Urinary bladder (tissue), 4 donors: ENCODE measurements around the gene FNBP1. TPM values are rescaled to one million over a fixed set of nuclear protein-coding genes. Genes with fewer than 3 reads are reported as not detected.
A peak's percentile ranks its signal among the peaks of the same experiment; 100 is the strongest.
"Not testable (repeated sequence)": the region's sequence is repeated elsewhere in the genome, so short reads cannot be mapped to it uniquely, and the experiment has no call there.

Experiments
- DNase-seq: peaks from one replicate; pipeline ENCODE4 v3.0.0-alpha.2; 2015; ENCODE audit errors: extremely low spot score
- H3K27ac ChIP-seq: one replicate; pipeline ENCODE4 v1.5.1; 2013; ENCODE audit warnings: low read depth, mild to moderate bottlenecking, moderate library complexity
- H3K36me3 ChIP-seq: one replicate; pipeline ENCODE4 v1.6.1; 2013; ENCODE audit warnings: mild to moderate bottlenecking, moderate library complexity; ENCODE audit not compliant: insufficient read depth
- H3K4me1 ChIP-seq: one replicate; pipeline ENCODE4 v1.6.1; 2013; ENCODE audit warnings: mild to moderate bottlenecking, moderate library complexity; ENCODE audit not compliant: insufficient read depth
- H3K4me3 ChIP-seq: one replicate; pipeline ENCODE4 v1.5.1; 2013; ENCODE audit warnings: low read depth, low read length
- WGBS: extraction: QIAGEN DNeasy Blood & Tissue Kit; methylation state at CpG from one replicate; pipeline ENCODE4 v1.1.7; 2013; 5-methylcytosine and 5-hydroxymethylcytosine counted together
- polyA plus RNA-seq: library from polyadenylated mRNA; stranded (reverse); fragments of 200-250 nt; gene quantifications from one replicate; pipeline ENCODE4 v1.2.3, GENCODE V29; 2013
- total RNA-seq: library from RNA; depleted of rRNA; stranded (reverse); fragments of >200 nt; gene quantifications from one replicate; pipeline ENCODE4 v1.2.3, GENCODE V29; 2014
- donor health status: healthy with polysubstance abuse.
- donor health status: healthy.

FNBP1 gene
- total and polyA plus RNA-seq, 2 donors = 107 to 121 TPM

DNA sequence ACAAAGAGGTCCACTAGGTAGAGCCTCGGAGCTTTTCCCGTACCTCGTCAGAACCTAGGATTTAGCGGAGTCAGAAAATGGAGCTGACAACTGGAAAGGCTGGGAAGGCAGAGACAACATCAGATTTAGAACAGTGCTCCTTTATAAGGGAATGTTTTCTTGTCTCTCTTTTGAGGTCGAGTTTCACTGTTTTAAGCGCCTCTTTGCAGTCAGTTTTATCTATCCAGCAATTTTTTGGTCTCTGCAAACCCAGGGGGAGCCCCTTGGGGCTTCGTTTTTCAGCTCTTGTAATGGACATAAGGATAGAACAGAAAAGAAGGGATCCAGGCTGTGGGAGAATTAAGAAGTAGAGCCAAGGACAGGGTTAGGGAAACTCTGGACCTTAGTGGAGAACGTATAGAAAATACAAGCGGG lies 80.5 kb downstream of the FNBP1 start:
- H3K4me3 ChIP-seq = peak overlapping the region; percentile 48
- no peaks in the 10 kb centered on the region for H3K36me3 ChIP-seq
- WGBS = 15% methylated on average over 9 of the region's 9 CpGs
- no peak for DNase-seq
- H3K4me1 ChIP-seq = no peaks in the 10 kb centered on the region
- peak overlapping the region; percentile 80 for H3K27ac ChIP-seq

DNA sequence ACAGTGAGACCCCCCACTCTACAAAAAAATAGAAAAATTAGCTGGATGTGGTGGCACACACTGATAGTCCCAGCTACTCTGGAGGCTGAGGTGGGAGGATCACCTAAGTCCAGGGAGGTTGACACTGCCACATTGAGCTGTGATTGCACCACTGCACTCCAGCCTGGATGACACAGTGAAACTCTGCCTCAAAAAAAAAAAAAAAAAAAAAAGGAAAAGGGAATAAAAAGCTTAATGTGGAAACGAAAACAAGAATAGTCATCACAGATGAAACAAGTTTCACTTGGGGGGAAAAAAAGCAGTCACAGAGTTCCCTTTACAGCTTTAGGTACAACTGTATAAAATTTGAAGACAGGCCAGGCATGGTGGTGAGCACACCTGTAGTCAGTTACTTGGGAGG lies 84.2 kb downstream of the FNBP1 start:
- no peak overlapping the region for H3K27ac ChIP-seq
- WGBS = 62% methylated on average over 1 of the region's 1 CpG
- H3K36me3 ChIP-seq = no peaks in the 10 kb centered on the region
- H3K4me1 ChIP-seq = no peaks in the 10 kb centered on the region
- H3K4me3 ChIP-seq = no peak overlapping the region
- DNase-seq = no peak

DNA sequence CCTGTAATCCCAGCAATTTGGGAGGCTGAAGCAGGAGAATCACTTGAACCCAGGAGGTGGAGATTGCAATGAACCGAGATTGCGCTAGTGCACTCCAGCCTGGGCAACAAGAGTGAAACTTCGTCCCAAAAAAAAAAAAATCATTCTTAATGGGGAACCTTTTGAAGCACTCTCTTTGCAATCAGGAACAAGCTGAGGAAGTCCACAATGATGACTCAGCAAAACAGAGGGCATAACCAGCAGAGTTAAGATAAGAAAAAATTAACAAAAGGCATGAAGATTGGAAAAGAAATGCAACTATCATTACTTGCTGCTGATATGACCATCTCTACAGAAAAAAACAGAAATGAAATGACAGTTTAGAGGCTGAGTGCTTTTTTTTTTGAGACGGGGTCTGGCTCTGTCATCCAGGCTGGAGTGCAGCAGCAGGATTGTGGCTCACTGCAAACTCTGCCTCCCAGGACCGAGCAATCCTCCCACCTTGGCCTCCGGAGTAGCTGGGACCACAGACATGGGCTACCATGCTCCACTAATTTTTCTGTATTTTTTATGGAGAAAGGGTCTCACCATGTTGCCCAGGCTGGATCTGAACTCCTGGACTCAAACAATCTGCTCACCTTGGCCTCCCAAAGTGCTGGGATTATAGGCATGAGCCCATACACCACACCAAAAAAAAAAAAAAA lies 88.0 kb downstream of the FNBP1 start:
- no peak for DNase-seq
- Histone ChIP-seq H3K36me3 (peaks cover 1% of the 10 kb centered on the region), H3K4me1 (no peaks in the 10 kb centered on the region), H3K27ac (no peak overlapping the region), H3K4me3 (no peak overlapping the region)
- WGBS = 74% methylated on average over 6 of the region's 6 CpGs

- Histone ChIP-seq H3K27ac (no peak overlapping the region), H3K36me3 (peaks cover 1% of the 10 kb centered on the region), H3K4me3 (no peak overlapping the region), H3K4me1 (no peaks in the 10 kb centered on the region)
- 95% methylated on average over 1 of the region's 1 CpG for whole genome bisulfite sequencing
- no peak for DNase-seq
These were observed 89.3 kb downstream of the FNBP1 start for GRCh38 chr9:129953736-129954135.

- WGBS = over 99% methylated on average over 3 of the region's 3 CpGs
- H3K27ac ChIP-seq = no peak overlapping the region
- peaks cover 1% of the 10 kb centered on the region for H3K36me3 ChIP-seq
These were observed 90.7 kb downstream of the FNBP1 start for GRCh38 chr9:129952337-129952736.

DNA sequence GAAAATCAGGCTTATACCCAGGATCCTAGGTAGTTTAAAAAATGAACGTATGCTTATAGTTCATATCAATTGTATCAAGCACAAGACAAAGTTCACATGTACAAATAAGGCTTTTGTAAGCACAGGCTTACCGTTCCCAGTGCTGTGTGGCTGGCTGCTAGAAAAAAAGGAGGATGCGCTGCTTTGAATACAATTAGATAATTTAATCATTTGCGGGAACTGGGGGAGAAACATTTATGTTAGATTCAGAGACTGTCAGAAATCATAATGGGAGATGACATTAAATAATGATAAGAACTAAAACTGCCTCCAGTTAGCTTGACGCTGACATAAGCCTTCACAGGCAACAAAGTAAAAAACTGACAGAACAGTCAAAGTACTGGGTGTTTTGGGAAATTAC lies 93.2 kb downstream of the FNBP1 start:
- no peak for DNase-seq
- 41% methylated on average over 5 of the region's 5 CpGs for WGBS
- Histone ChIP-seq H3K36me3 (peaks cover 1% of the 10 kb centered on the region), H3K4me1 (no peaks in the 10 kb centered on the region), H3K27ac (no peak overlapping the region), H3K4me3 (no peak overlapping the region)

More at GRCh38 chr9:129952337-129952736, 90.7 kb downstream of the FNBP1 start:
- DNase-seq = no peak
- H3K4me1 ChIP-seq = no peaks in the 10 kb centered on the region
- no peak overlapping the region for H3K4me3 ChIP-seq

- 43% methylated on average over 7 of the region's 7 CpGs for WGBS
These were observed 94.4 kb downstream of the FNBP1 start for GRCh38 chr9:129948626-129949025.

DNA sequence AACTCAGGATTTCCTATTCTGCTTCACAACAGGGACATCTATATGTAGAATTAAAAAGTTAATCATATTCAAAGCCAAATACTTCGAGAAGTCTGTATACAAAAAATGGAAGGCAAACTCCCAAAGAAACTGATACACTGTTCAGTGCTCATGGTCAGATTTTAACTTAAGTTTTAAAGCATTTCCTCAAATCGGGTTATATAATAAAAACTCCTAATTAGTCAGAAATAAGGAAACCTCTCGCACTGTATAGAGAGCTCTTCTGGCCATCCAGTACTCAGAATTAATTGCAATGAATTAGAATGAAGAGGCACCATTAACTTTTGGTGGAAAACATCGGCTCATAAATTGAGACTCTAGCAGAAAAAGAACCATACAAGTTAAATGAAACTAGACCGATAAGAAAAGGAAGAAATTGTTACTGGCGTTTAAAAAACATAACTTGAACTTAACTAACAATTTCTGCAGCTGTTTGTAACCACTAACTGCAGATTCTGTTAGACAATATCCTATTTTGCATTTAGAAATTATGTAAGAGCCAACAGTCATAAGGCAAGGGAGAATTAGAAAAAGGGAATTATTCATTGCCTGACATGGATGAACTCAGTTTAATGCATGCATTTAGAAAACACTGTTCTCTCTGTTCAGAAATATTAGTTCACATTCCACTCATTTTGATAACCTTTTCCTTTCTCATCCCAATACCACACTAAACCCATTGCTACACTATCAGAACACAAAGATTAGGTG lies 96.6 kb downstream of the FNBP1 start:
- Histone ChIP-seq H3K4me3 (no peak overlapping the region), H3K27ac (no peak overlapping the region), H3K4me1 (no peaks in the 10 kb centered on the region), H3K36me3 (no peaks in the 10 kb centered on the region)
- no peak for DNase-seq
- 74% methylated on average over 6 of the region's 6 CpGs for whole genome bisulfite sequencing

More at GRCh38 chr9:129948626-129949025, 94.4 kb downstream of the FNBP1 start:
- H3K36me3 ChIP-seq, DNase-seq, H3K4me3 ChIP-seq, H3K27ac ChIP-seq, H3K4me1 ChIP-seq: not testable (repeated sequence)

DNA sequence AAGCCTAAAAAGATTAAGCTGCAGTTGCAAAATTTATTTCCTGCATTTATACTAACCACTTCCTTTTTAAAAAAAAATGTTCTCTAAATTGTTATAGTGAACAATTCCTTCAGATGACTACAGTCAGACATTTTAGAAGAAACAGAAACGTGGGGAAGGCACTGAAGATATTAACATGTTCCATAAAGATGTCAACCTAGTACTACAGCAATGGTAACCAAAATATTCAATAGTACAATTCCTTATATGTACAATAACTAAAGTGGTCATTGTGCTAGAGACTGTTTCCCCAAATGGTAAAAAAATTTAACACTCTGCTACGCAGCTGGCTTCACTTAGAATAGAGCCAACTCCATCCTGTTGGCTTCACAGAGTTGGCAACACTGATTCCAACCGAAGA lies 97.7 kb downstream of the FNBP1 start:
- H3K4me3 ChIP-seq = no peak overlapping the region
- no peak for DNase-seq
- no peaks in the 10 kb centered on the region for H3K36me3 ChIP-seq
- H3K27ac ChIP-seq = no peak overlapping the region
- WGBS = 20% methylated on average over 3 of the region's 3 CpGs
- H3K4me1 ChIP-seq = no peaks in the 10 kb centered on the region

DNA sequence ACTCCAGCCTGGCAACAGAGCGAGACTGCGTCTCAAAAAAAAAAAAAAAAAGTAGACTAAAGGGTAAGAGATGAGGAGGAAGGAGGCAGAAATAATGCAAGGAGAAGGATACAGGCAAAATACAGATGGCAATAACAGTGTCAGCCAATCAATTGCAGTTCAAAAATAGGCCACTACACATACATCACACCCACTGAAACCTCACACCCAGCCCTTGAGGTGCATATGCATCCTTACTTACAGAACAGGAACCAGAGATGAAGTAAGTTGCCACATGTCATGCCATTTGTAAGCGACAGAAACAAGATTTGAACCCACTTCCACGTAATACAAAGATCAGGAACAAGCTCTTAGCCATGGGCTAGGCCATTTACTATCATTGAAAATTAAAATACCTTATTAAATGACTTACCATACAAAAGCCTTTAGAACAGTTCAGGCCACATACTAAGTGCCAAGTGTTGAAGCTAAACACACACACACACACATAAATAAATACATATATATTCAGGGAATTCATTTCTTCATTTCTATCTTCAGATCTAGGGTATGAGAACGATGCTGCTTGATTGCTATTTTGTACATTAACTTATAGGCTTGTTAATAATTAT lies 98.4 kb downstream of the FNBP1 start:
- Histone ChIP-seq H3K4me3 (no peak overlapping the region), H3K27ac (peak overlapping the region; percentile 50), H3K36me3 (no peaks in the 10 kb centered on the region), H3K4me1 (no peaks in the 10 kb centered on the region)
- no peak for DNase-seq
- 75% methylated on average over 5 of the region's 5 CpGs for WGBS

GRCh38 chr9:129939431-129939830 lies 103.6 kb downstream of the FNBP1 start:
- DNase-seq = no peak
- Histone ChIP-seq H3K27ac (no peak overlapping the region), H3K36me3 (no peaks in the 10 kb centered on the region), H3K4me3 (no peak overlapping the region), H3K4me1 (no peaks in the 10 kb centered on the region)
- 90% methylated on average over 2 of the region's 2 CpGs for WGBS

- Histone ChIP-seq H3K4me3 (no peak overlapping the region), H3K27ac (no peak overlapping the region), H3K4me1 (no peaks in the 10 kb centered on the region), H3K36me3 (no peaks in the 10 kb centered on the region)
- 23% methylated on average over 2 of the region's 2 CpGs for WGBS
- DNase-seq = no peak
These were observed 104.6 kb downstream of the FNBP1 start for GRCh38 chr9:129938291-129938979.

GRCh38 chr9:129937879-129938278 lies 105.1 kb downstream of the FNBP1 start:
- not testable (repeated sequence) for H3K4me3 ChIP-seq, H3K27ac ChIP-seq, DNase-seq, H3K36me3 ChIP-seq, H3K4me1 ChIP-seq
- WGBS = 87% methylated on average over 5 of the region's 5 CpGs
